Umbilical cord (tissue), 2 donors: ENCODE data around the gene AJAP1. TPM values are rescaled to one million over a fixed set of nuclear protein-coding genes. Genes with fewer than 3 reads are reported as not detected.

Source experiments
- DNase-seq: peaks from one replicate; pipeline ENCODE4 v3.0.0-alpha.2; 2015; ENCODE audit warnings: low spot score
- total RNA-seq: library from RNA; depleted of rRNA; stranded (reverse); fragments of >200 nt; gene quantifications from one replicate; pipeline ENCODE4 v1.2.3, GENCODE V29; 2014; ENCODE audit warnings: low replicate concordance; ENCODE audit not compliant: insufficient read depth

Gene AJAP1
- total RNA-seq, 1 donor from 2014 or later: 0.96 TPM

- DNase-seq: no peak
Measured at GRCh38 chr1:4630561-4630960, 23.8 kb upstream of the AJAP1 start.

- no peak for DNase-seq
Measured at GRCh38 chr1:4631321-4631720, 23.1 kb upstream of the AJAP1 start.

GRCh38 chr1:4633346-4633745 lies 21.1 kb upstream of the AJAP1 start:
- DNase-seq: no peak

- DNase-seq: no peak
Measured at GRCh38 chr1:4634156-4634792, 20.1 kb upstream of the AJAP1 start.

GRCh38 chr1:4634793-4635406 lies 19.5 kb upstream of the AJAP1 start:
- DNase-seq: no peak

- DNase-seq: no peak
Measured at GRCh38 chr1:4636186-4636585, 18.2 kb upstream of the AJAP1 start.

- no peak for DNase-seq
Measured at GRCh38 chr1:4636644-4637380, 17.6 kb upstream of the AJAP1 start.

GRCh38 chr1:4637616-4638344 lies 16.6 kb upstream of the AJAP1 start:
- no peak for DNase-seq

GRCh38 chr1:4638345-4638729 lies 16.1 kb upstream of the AJAP1 start:
- DNase-seq: no peak

- DNase-seq: no peak
Measured at GRCh38 chr1:4640931-4641330, 13.5 kb upstream of the AJAP1 start.

GRCh38 chr1:4647391-4647790 lies 7.0 kb upstream of the AJAP1 start:
- DNase-seq: no peak

- no peak for DNase-seq
Measured at GRCh38 chr1:4648657-4649056, 5.8 kb upstream of the AJAP1 start.

- peak; percentile 34 for DNase-seq
Measured at GRCh38 chr1:4650481-4650880, 3.9 kb upstream of the AJAP1 start.

- no peak for DNase-seq
Measured at GRCh38 chr1:4650981-4651380, 3.4 kb upstream of the AJAP1 start.

GRCh38 chr1:4652631-4653327 lies 1.6 kb upstream of the AJAP1 start:
- DNase-seq: peak; percentile 36

GRCh38 chr1:4653328-4653660 lies 1.1 kb upstream of the AJAP1 start:
- DNase-seq: no peak

- DNase-seq: no peak
Measured at GRCh38 chr1:4654764-4655673, 610 bp downstream of the AJAP1 start.

GRCh38 chr1:4655674-4656532 lies 1.5 kb downstream of the AJAP1 start:
- DNase-seq: peak; percentile 72

GRCh38 chr1:4656533-4657140 lies 2.2 kb downstream of the AJAP1 start:
- no peak for DNase-seq
